Measurements from ENCODE around the gene CST3. TPM values are rescaled to one million over a fixed set of nuclear protein-coding genes. Genes with fewer than 3 reads are reported as not detected.

The CST3 gene
- total RNA-seq, 4 donors from 2014 or later: 1,253 to 2,184 (median 1,709) TPM

DNA sequence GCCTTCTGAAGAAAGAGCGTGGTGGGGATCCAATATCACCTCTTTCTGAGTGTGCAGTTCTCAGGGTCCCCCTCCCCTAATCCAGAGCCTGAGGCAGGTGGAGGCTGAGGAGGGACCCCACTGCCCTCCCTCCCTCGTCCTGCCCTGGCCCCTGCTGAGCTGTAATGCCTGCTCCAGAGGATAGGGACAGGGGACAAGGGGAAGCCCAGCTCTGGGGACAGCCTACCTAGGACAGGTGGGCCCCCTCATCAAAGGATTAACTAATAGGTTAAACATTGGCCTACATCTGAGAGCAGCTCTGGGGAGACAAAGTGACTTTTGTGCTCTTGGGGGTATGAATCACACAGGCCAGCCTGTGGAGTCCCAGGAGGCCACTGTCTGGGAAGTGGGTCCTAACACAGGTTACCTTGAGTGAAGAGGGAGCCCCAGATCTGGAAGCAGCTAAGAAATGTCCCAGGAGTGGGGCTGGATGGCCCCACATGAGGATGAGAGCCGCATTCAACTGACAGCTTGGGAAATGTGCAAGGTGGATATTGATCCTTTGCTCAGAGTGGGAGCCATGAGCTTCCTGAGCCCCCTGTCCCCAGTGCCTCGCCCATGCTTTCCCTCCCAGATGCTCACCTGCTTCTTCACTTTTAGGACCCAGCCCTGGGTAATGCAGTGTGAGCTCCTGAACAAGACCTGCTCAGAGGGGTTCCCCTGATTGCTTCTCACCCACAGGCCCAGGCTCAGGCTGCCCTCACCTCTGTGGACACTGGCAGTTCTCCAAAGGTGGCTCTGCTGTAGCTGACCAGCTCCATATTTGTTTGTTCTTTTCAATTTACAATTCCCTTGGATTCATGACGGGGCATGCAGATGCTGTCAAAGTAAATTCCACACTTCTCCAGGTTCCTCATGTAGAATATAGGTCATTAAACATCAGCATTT, 51.7 kb downstream of the CST3 start:
- intact Hi-C loops (cut with DNase I): no loop called here
- WGBS: 83% methylated on average over 5 of the region's 5 CpGs
- no peaks in the 10 kb centered on the region for H3K36me3 ChIP-seq

DNA sequence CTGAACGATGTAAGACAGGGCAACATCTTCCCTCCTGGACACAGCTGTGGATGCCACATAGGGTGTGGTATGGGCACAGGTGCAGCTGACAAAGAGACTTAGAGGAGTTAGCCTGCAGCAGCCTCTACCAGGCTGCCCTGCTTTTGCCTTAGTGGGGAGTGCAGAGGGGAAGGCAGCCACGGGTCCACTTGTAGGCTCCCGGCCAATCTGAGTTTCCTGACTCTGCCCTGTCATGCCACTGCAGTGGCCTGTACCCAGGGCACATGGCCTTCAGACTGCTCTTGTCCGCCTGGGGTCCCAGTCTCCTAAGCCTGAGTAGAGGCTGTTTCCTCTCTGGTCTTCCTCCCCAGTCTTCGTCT, 52.3 kb downstream of the CST3 start:
- Histone ChIP-seq H3K27me3 (peaks cover 0 to 12% (median 0%) of the 10 kb centered on the region in 4 donors), H3K36me3 (no peaks in the 10 kb centered on the region), H3K9me3 (no peaks in the 10 kb centered on the region), H3K4me1 (no peaks in the 10 kb centered on the region), H3K27ac (replicated peaks in 1 of 4) (no peak overlapping the region), H3K4me3 (no peak overlapping the region)
- no peak for TF ChIP-seq POLR2A (IDR thresholded peaks at IDR 0.05; ENCODE audit: low read depth)
- no peak for TF ChIP-seq POLR2AphosphoS5 (IDR thresholded peaks at IDR 0.05)
- TF ChIP-seq, protein P1, sequence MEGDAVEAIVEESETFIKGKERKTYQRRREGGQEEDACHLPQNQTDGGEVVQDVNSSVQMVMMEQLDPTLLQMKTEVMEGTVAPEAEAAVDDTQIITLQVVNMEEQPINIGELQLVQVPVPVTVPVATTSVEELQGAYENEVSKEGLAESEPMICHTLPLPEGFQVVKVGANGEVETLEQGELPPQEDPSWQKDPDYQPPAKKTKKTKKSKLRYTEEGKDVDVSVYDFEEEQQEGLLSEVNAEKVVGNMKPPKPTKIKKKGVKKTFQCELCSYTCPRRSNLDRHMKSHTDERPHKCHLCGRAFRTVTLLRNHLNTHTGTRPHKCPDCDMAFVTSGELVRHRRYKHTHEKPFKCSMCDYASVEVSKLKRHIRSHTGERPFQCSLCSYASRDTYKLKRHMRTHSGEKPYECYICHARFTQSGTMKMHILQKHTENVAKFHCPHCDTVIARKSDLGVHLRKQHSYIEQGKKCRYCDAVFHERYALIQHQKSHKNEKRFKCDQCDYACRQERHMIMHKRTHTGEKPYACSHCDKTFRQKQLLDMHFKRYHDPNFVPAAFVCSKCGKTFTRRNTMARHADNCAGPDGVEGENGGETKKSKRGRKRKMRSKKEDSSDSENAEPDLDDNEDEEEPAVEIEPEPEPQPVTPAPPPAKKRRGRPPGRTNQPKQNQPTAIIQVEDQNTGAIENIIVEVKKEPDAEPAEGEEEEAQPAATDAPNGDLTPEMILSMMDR (IDR thresholded peaks at IDR 0.05): no peak
- TF ChIP-seq EP300 (IDR thresholded peaks at IDR 0.05): no peak
- 59% methylated on average over 5 of the region's 5 CpGs for WGBS
- intact Hi-C loops (cut with DNase I): no loop called here
- peak; percentile 78 for DNase-seq (ENCODE audit: extremely low spot score)

More for the DNA sequence above, 51.7 kb downstream of the CST3 start:
- Histone ChIP-seq H3K27ac (replicated peaks in 1 of 4) (no peak overlapping the region), H3K27me3 (peaks cover 0 to 12% (median 0%) of the 10 kb centered on the region in 4 donors), H3K9me3 (no peaks in the 10 kb centered on the region), H3K4me1 (no peaks in the 10 kb centered on the region), H3K4me3 (no peak overlapping the region)
- TF ChIP-seq, protein P1 (IDR thresholded peaks at IDR 0.05): no peak
- no peak for TF ChIP-seq EP300 (IDR thresholded peaks at IDR 0.05)
- DNase-seq (ENCODE audit: extremely low spot score): peak; percentile 89

DNA sequence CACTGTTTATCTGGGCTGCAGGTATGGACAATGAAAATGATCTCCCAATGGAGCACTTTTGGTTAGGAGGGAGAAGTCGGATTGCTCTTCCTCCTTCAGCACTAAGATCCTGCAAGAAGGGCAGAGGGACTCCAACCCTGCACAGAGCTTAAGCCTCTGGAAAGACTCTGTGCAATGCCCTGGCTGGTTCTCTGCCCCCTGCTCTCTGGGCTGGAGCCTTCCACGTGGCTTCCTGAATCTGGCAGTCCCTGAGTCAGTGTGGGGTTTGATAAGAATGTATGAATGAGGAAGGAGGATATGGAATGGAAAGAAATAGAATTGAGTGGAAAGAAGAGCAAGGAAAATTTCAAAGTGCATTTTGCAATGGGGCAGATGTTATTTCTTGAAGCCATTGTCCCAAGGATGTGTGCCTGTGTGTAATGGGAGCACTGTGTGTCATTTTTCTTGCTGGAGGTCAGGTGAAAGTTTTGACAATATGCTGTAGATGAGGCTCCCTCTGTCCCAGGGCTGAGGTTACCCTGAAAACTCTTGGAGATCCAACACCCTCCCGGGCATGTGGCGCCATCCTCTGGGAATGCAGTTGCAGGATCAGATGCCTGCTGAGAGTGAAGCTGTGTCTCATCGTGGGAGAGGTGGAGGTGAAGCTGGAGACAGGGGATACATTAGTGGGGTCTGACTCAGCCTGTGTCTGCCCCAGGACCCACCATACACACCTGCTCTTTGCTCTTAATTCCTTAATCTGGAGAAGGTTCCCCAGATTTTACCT, 53.1 kb downstream of the CST3 start:
- peak; percentile 60 for DNase-seq (ENCODE audit: extremely low spot score)
- peaks cover 0 to 12% (median 0%) of the 10 kb centered on the region in 4 donors for H3K27me3 ChIP-seq
- 46% methylated on average over 5 of the region's 5 CpGs for WGBS
- TF ChIP-seq, protein P1 (IDR thresholded peaks at IDR 0.05): no peak
- TF ChIP-seq POLR2A (IDR thresholded peaks at IDR 0.05; ENCODE audit: low read depth): no peak
- no peak for TF ChIP-seq POLR2AphosphoS5 (IDR thresholded peaks at IDR 0.05)
- TF ChIP-seq EP300 (IDR thresholded peaks at IDR 0.05): no peak
- H3K27ac ChIP-seq (replicated peaks in 1 of 4): no peak overlapping the region
- H3K4me3 ChIP-seq: no peak overlapping the region
- H3K4me1 ChIP-seq: no peaks in the 10 kb centered on the region
- H3K36me3 ChIP-seq: no peaks in the 10 kb centered on the region
- intact Hi-C loops (cut with DNase I): no loop called here
- no peaks in the 10 kb centered on the region for H3K9me3 ChIP-seq

Other genes with a start within 250 kb of the CST3 start
- 10 to 100 TPM; 13.7 to 18.7 (median 15.2) TPM for gene NAPB, start 216.5 kb downstream of the CST3 start, total RNA-seq
- not detected for gene CSTL1, start 198.3 kb downstream of the CST3 start, total RNA-seq
- gene CST11, start 185.1 kb downstream of the CST3 start, total RNA-seq: not detected
- not detected for gene CST8, start 146.8 kb downstream of the CST3 start, total RNA-seq
- not detected for gene CST9L, start 69.5 kb downstream of the CST3 start, total RNA-seq
- not detected for gene CST9, start 32.0 kb downstream of the CST3 start, total RNA-seq
- not detected for gene CST4, start 51.1 kb upstream of the CST3 start, total RNA-seq
- gene CST1, start 113.0 kb upstream of the CST3 start, total RNA-seq: not detected
- 1 to 10 TPM in 1 of 4 donors, under 1 TPM in 2, not detected in 1; 0.45 to 2.1 (median 0.86) TPM for gene CST2, start 188.8 kb upstream of the CST3 start, total RNA-seq
- 1 to 10 TPM in 3 of 4 donors, not detected in 1; 1.4 to 4.5 (median 3.7) TPM for gene CST5, start 241.8 kb upstream of the CST3 start, total RNA-seq